K562 (cell line): ENCODE data around the gene S100P. TPM values are rescaled to one million over a fixed set of nuclear protein-coding genes. Genes with fewer than 3 reads are reported as not detected.

Experiments used
- ATAC-seq: fragments of 200-7000 bp; cut with Tn5 transposase; 3 replicates; pipeline ENCODE4 v1.9.1; 2020; ENCODE audit warnings: moderate library complexity
- BruUV-seq: library from RNA; stranded (reverse); fragments of 400-500 nt; replicated peaks from 2 replicates; lab custom pipeline; 2021; lab: Mats Ljungman, UMichigan
- CTCF ChIA-PET: fragments of 300-600 bp; formaldehyde crosslinking; extraction: SDS; loops from one replicate; lab custom pipeline; 2021; ENCODE audit warnings: low intra/inter-chr PET ratio; lab: Yijun Ruan, JAX
- POLR2A ChIA-PET: fragments of 300-600, 350-650 bp; sonication (Branson Sonifier 250); formaldehyde crosslinking; extraction: SDS; loops from one replicate; lab custom pipeline; 2021; ENCODE audit warnings: antibody characterized with exemption, inconsistent platforms; lab: Yijun Ruan, JAX
- DNase-seq, 4 experiments: peaks; one replicate each; pipeline versions ENCODE4 v3.0.0 to v3.0.0-alpha.2; 2011 to 2018; ENCODE audit warnings: low spot score in 3 of 4, mixed read lengths in 3 of 4; ENCODE audit errors: extremely low read depth in 1 of 4
- FAIRE-seq: peaks from 2 replicates; lab custom pipeline; 2011; peaks lifted over from hg19 to GRCh38; lab: Jason Lieb, UNC
- H2AFZ ChIP-seq: 2 replicates; pipeline ENCODE4 v1.6.0; 2011; ENCODE audit warnings: low read depth, low read length, control low read depth, inconsistent platforms
- H3K27ac ChIP-seq: fragments of 200-600 bp; 3 replicates; pipeline ENCODE4 v1.8.0; 2011; ENCODE audit warnings: low read depth, mild to moderate bottlenecking, control low read depth, inconsistent platforms, low read length, moderate library complexity, mixed read lengths; ENCODE audit errors: extremely low read depth
- H3K27me3 ChIP-seq, 2 experiments: fragments of 300-600 bp in 1 of 2; 2 replicates in 1 of 2; 3 replicates in 1 of 2; pipeline versions ENCODE4 v1.6.0 to v1.8.0; 2011; ENCODE audit warnings: inconsistent platforms in 2 of 2, low read length in 2 of 2, mild to moderate bottlenecking in 1 of 2, mixed read lengths in 1 of 2, moderate library complexity in 1 of 2; ENCODE audit not compliant: control insufficient read depth in 2 of 2, insufficient read depth in 2 of 2
- H3K36me3 ChIP-seq: fragments of 300-600 bp; 3 replicates; pipeline ENCODE4 v1.8.0; 2011; ENCODE audit warnings: mild to moderate bottlenecking, low read length, inconsistent platforms; ENCODE audit not compliant: control insufficient read depth, insufficient read depth
- H3K4me1 ChIP-seq, 2 experiments: fragments of 200-600 bp in 1 of 2; replicated peaks in 1 of 2; 2 replicates in 1 of 2; 3 replicates in 1 of 2; pipeline versions ENCODE4 v1.5.1 to v1.8.0; 2011; ENCODE audit warnings: inconsistent platforms in 2 of 2, low read length in 2 of 2, mild to moderate bottlenecking in 1 of 2, mixed read lengths in 1 of 2, moderate library complexity in 1 of 2; ENCODE audit not compliant: control insufficient read depth in 2 of 2, insufficient read depth in 2 of 2
- H3K4me2 ChIP-seq: 2 replicates; pipeline ENCODE4 v1.6.1; 2011; ENCODE audit warnings: low read length, control low read depth, inconsistent platforms, mixed read lengths; ENCODE audit not compliant: insufficient read depth
- H3K4me3 ChIP-seq: fragments of 200-600 bp; sonication (generic), shearing (Covaris generic); 2 replicates; pipeline ENCODE4 v1.5.1; 2016; ENCODE audit warnings: control low read depth, inconsistent platforms
- H3K79me2 ChIP-seq: fragments of 200-600 bp; 3 replicates; pipeline ENCODE4 v1.8.0; 2011; ENCODE audit warnings: low read length, inconsistent platforms; ENCODE audit not compliant: control insufficient read depth, insufficient read depth
- H3K9ac ChIP-seq, 2 experiments: 2 replicates each; pipeline versions ENCODE4 v1.6.0 to v1.6.1; 2011; ENCODE audit warnings: low read depth in 2 of 2, low read length in 2 of 2, control low read depth in 1 of 2, inconsistent platforms in 1 of 2, mild to moderate bottlenecking in 1 of 2, mixed read lengths in 1 of 2; ENCODE audit not compliant: insufficient read depth in 1 of 2
- H3K9me1 ChIP-seq: one replicate; pipeline ENCODE4 v1.6.0; 2011; ENCODE audit warnings: inconsistent platforms, mild to moderate bottlenecking, low read length, moderate library complexity; ENCODE audit not compliant: control insufficient read depth, insufficient read depth
- H3K9me3 ChIP-seq: replicated peaks from 2 replicates; pipeline ENCODE4 v1.5.1; 2011; ENCODE audit warnings: low read depth, low read length, inconsistent platforms; ENCODE audit not compliant: control insufficient read depth, insufficient read depth
- H4K20me1 ChIP-seq: replicated peaks from 2 replicates; pipeline ENCODE4 v1.6.1; 2011; ENCODE audit warnings: low read length, inconsistent platforms, mixed read lengths; ENCODE audit not compliant: control insufficient read depth, insufficient read depth
- BRCA1 ChIP-seq, 2 experiments: fragments of 450-650 bp in 1 of 2; sonication (generic) in 1 of 2; formaldehyde crosslinking in 1 of 2; IDR thresholded peaks; 2 replicates each; pipeline versions ENCODE4 v1.5.0 to v1.6.1; 2017 to 2020; ENCODE audit warnings: mild to moderate bottlenecking in 1 of 2, missing genetic modification reagents in 1 of 2
- ELF1 ChIP-seq: fragments of 200-800 bp; sonication (Bioruptor generic); IDR thresholded peaks from 2 replicates; pipeline ENCODE4 v1.6.1; 2016; ENCODE audit warnings: missing genetic modification characterization, missing compliant biosample characterization
- ETS2 ChIP-seq: IDR thresholded peaks from 2 replicates; pipeline ENCODE4 v1.6.1; 2016; ENCODE audit warnings: borderline replicate concordance, missing genetic modification characterization, mild to moderate bottlenecking, moderate library complexity, missing compliant biosample characterization; ENCODE audit not compliant: poor library complexity, severe bottlenecking
- FOXJ2 ChIP-seq: fragments of 200-800 bp; sonication (Bioruptor generic); IDR thresholded peaks from 2 replicates; pipeline ENCODE4 v1.6.1; 2016; ENCODE audit warnings: missing genetic modification characterization, missing compliant biosample characterization
- GMEB1 ChIP-seq: fragments of 250-450 bp; sonication (Bioruptor Pico); IDR thresholded peaks from 2 replicates; pipeline ENCODE4 v1.4.0; 2020; ENCODE audit warnings: mild to moderate bottlenecking
- HOMEZ ChIP-seq: fragments of 250-450 bp; sonication (Bioruptor Pico); IDR thresholded peaks from 2 replicates; pipeline ENCODE4 v1.4.0; 2020; ENCODE audit warnings: mild to moderate bottlenecking, moderate library complexity
- IFI16 ChIP-seq: fragments of 250-450 bp; sonication (Bioruptor Pico); IDR thresholded peaks from 2 replicates; pipeline ENCODE4 v2.1.2; 2022; ENCODE audit warnings: mild to moderate bottlenecking, inconsistent platforms
- KLF6 ChIP-seq: fragments of 250-450 bp; sonication (Bioruptor Pico); IDR thresholded peaks from 2 replicates; pipeline ENCODE4 v1.4.0; 2020; ENCODE audit warnings: mild to moderate bottlenecking, moderate library complexity, borderline replicate concordance
- MLLT1 ChIP-seq, 2 experiments: fragments of 450-650 bp; IDR thresholded peaks; 2 replicates each; pipeline ENCODE4 v1.6.1; 2016
- NCOA2 ChIP-seq, 2 experiments: fragments of 450-650 bp; IDR thresholded peaks; 2 replicates each; pipeline ENCODE4 v1.6.1; 2018; ENCODE audit warnings: mild to moderate bottlenecking in 2 of 2, moderate library complexity in 1 of 2; ENCODE audit not compliant: partially characterized antibody in 2 of 2
- TCF7L2 ChIP-seq: fragments of 150-350 bp; IDR thresholded peaks from 2 replicates; pipeline ENCODE4 v1.6.1; 2016; ENCODE audit warnings: low read depth, mild to moderate bottlenecking, low read length, moderate library complexity
- TSHZ1 ChIP-seq: fragments of 250-450 bp; sonication (Bioruptor Pico); IDR thresholded peaks from 2 replicates; pipeline ENCODE4 v1.4.0; 2020; ENCODE audit warnings: mild to moderate bottlenecking, moderate library complexity
- ZEB2 ChIP-seq: fragments of 450-650 bp; IDR thresholded peaks from 2 replicates; pipeline ENCODE4 v1.6.1; 2016
- ZNF12 ChIP-seq: sonication (generic); formaldehyde crosslinking; IDR thresholded peaks from 2 replicates; pipeline ENCODE4 v1.4.0; 2020; ENCODE audit warnings: mild to moderate bottlenecking, missing genetic modification reagents
- ZNF41 ChIP-seq: fragments of 250-450 bp; sonication (Bioruptor Pico); conservative IDR thresholded peaks from 2 replicates; pipeline ENCODE4 v1.4.0; 2020; ENCODE audit warnings: mild to moderate bottlenecking
- WGBS: fragments of 100-300 bp; shearing (Covaris generic); methylation state at CpG from one replicate; pipeline ENCODE4 v1.1.6; 2016; ENCODE audit warnings: low coverage, mixed read lengths; ENCODE audit not compliant: insufficient coverage; ENCODE audit errors: missing lambda C conversion rate; 5-methylcytosine and 5-hydroxymethylcytosine counted together
- in situ Hi-C: fragments of 300-500 bp; cut with MboI; formaldehyde crosslinking; loops from 4 replicates; pipeline ENCODE4 v1.15.0; 2018; ENCODE audit warnings: inconsistent platforms, mixed read lengths
- intact Hi-C: fragments of 100-400 bp; cut with micrococcal nuclease; formaldehyde crosslinking; loops from 2 replicates; pipeline ENCODE4 v1.14.2; 2022
- polyA plus RNA-seq, 8 experiments: library from polyadenylated mRNA; depleted of rRNA in 4 of 8; stranded (reverse) in 5 of 8; unstranded in 3 of 8; fragments of >200 nt; fragmentation: Nextera tagmentation in 2 of 8; fragmentation: Illumina TruSeq in 1 of 8; extraction: Ambion mirVana in 2 of 8; extraction: Trizol in 1 of 8; gene quantifications; 2 replicates each; pipeline versions ENCODE4 v1.2.1 to v1.2.3, GENCODE V29; 2011 to 2014; ENCODE audit warnings: inconsistent platforms in 1 of 8, missing spikeins in 1 of 8
- total RNA-seq, 7 experiments: library from RNA; depleted of rRNA in 6 of 7; stranded (reverse); fragments of >200 nt in 6 of 7; fragmentation: Illumina TruSeq in 2 of 7; extraction: Trizol in 2 of 7; gene quantifications; 2 replicates each; pipeline versions ENCODE4 v1.2.1 to v1.2.3, GENCODE V29; 2011 to 2021; ENCODE audit warnings: low replicate concordance in 1 of 7

The S100P gene
- total and polyA plus RNA-seq, 9 of the 15 experiments (the other 6 are each of a cell fraction or from before 2014, with no cell fraction given) = 4.1 to 23.8 (median 7.5) TPM

GRCh38 chr4:6742507-6742906, 48.8 kb downstream of the S100P start:
- 20% methylated on average over 2 of the region's 2 CpGs for WGBS
- no peak for TF ChIP-seq NCOA2 (IDR thresholded peaks at IDR 0.05; ENCODE audit: partially characterized antibody in 2 of 2)
- TF ChIP-seq ELF1 (tag) = no peak
- no peak for TF ChIP-seq BRCA1 (IDR thresholded peaks at IDR 0.05)
- TF ChIP-seq BRCA1 (CRISPR knock-in tag; IDR thresholded peaks at IDR 0.05) = no peak
- no peak for TF ChIP-seq MLLT1 (IDR thresholded peaks at IDR 0.05)
- TF ChIP-seq ETS2 (tag) = no peak
- no peak for TF ChIP-seq HOMEZ (CRISPR knock-in tag)
- TF ChIP-seq KLF6 (CRISPR knock-in tag) = no peak
- no peak for TF ChIP-seq TCF7L2
- no peak for TF ChIP-seq ZNF41 (CRISPR knock-in tag)
- no peak for TF ChIP-seq TSHZ1 (CRISPR knock-in tag)
- TF ChIP-seq FOXJ2 (tag) = no peak
- TF ChIP-seq GMEB1 (CRISPR knock-in tag) = no peak
- TF ChIP-seq ZNF12 (CRISPR knock-in tag) = no peak
- TF ChIP-seq ZEB2 = no peak
- no peak for TF ChIP-seq IFI16 (CRISPR knock-in tag)

More at GRCh38 chr4:6742507-6742906, 48.8 kb downstream of the S100P start:
- Histone ChIP-seq H3K79me2 (no peaks in the 10 kb centered on the region), H3K27me3 (no peaks in the 10 kb centered on the region), H3K4me3 (no peak overlapping the region), H3K4me2 (no peak overlapping the region), H4K20me1 (no peaks in the 10 kb centered on the region), H3K9me1 (no peaks in the 10 kb centered on the region), H3K9me3 (peaks cover 7% of the 10 kb centered on the region; the same call in 1 of the 2 replicates), H2AFZ (peak overlapping the region; percentile 67), H3K36me3 (no peaks in the 10 kb centered on the region), H3K4me1 (peaks cover 0 to 19% of the 10 kb centered on the region in 2 experiments; a peak in 3 of 5 replicates), H3K27ac (no peak overlapping the region), H3K9ac (no peak overlapping the region)
- FAIRE-seq (no peak), DNase-seq (no peak), ATAC-seq (no peak)
- ChIA-PET CTCF (no interaction called here), POLR2A (no interaction called here)
- no TSS peak for BruUV-seq
- intact Hi-C loops (no loop called here), in situ Hi-C loops (no loop called here)
